AG09319 (cell line): ENCODE data around the gene SOX6.

Source experiments
- DNase-seq: peaks from one replicate; pipeline ENCODE4 v3.0.0-alpha.2; 2010; ENCODE audit warnings: low read depth; ENCODE audit errors: extremely low read depth
- CTCF ChIP-seq: IDR thresholded peaks from 2 replicates; pipeline ENCODE4 v1.5.1; 2011; ENCODE audit warnings: low read depth, mild to moderate bottlenecking, inconsistent platforms, low read length, moderate library complexity

Gene SOX6

GRCh38 chr11:16356057-16356760 is at the start of gene SOX6:
SOX6 (minus strand) TSS chr11:16356546; CDS start chr11:16341248, 15,298 bp downstream.
- no peak for TF ChIP-seq CTCF
- no peak for DNase-seq

GRCh38 chr11:16404781-16405285 is 48.5 kb upstream of the SOX6 start:
- TF ChIP-seq CTCF, result no peak
- no peak for DNase-seq

GRCh38 chr11:16403851-16404250 is 47.5 kb upstream of the SOX6 start:
- no peak for TF ChIP-seq CTCF
- DNase-seq, result no peak

GRCh38 chr11:16403448-16403803 is 47.1 kb upstream of the SOX6 start:
- no peak for DNase-seq
- TF ChIP-seq CTCF, result no peak

GRCh38 chr11:16402654-16403447 is 46.5 kb upstream of the SOX6 start:
- TF ChIP-seq CTCF, result no peak
- no peak for DNase-seq

GRCh38 chr11:16397390-16397789 is 41.0 kb upstream of the SOX6 start:
- TF ChIP-seq CTCF, result no peak
- no peak for DNase-seq

- no peak for DNase-seq
- TF ChIP-seq CTCF, result no peak
Observed at GRCh38 chr11:16395601-16396000, 39.3 kb upstream of the SOX6 start.
